LNCAP (cell line): ENCODE data around the gene KMT2D.

Experiments used
- CTCF ChIP-seq: fragments of 450-650 bp; IDR thresholded peaks from 2 replicates; pipeline ENCODE4 v1.5.1; 2017; ENCODE audit warnings: mild to moderate bottlenecking

KMT2D gene

DNA sequence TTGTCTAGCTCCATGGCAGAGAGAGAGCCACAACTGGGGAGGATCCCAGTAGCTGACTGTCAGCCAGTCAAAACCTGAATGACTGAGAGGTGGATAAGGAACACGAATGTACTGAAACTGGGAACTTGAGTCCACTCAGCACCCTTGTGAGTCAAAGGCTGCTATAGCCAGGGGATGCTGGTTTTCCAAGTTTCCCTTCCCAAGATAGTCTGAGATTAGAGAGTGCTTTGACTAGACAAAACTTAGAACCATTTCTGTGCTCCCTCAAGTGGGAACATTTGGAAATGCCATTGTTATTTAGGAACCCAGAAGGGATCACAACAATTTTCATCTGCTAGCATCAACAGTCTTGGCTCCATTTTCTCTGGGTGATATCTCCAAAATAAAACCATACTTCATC, 46.0 kb downstream of the KMT2D start:
- TF ChIP-seq CTCF: no peak

DNA sequence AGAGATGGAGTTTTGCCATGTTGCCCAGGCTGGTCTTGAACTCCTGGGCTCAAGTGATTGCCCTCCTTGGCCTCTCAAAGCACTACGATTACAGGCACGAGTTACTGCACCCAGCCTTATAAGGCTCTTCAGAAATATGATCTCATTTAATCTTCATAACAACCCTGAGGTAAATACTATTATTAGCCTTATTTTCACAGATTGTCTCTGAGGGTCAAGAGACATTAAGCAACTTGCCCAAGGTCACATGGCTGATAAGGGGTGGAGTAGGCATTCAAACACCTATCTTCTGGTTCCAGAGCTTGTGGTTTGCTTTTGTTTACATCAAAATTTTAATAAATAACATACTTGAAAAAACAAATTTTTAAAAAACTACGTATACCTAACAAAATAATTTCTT, 47.2 kb downstream of the KMT2D start:
- TF ChIP-seq CTCF: no peak

DNA sequence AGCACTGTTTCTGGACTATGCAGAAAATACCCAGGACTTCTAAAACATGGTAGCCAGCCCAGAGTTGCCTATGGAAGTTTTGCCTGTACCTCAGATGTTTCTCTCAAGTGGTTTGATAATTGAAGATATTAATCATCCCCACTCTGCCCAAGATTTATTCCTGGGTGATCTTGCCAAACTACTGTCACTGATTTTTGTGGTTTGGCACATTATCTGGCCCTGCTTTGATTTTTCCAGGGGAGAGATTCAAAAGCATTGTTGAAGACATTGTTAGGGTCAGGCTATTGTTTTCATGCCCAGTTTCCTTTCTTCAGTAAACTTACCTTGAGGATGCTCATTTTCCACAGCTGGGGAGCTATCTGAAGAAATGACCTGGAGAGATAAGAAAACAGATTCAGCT, 47.9 kb downstream of the KMT2D start:
- TF ChIP-seq CTCF: no peak
